Activated T-helper 17 cell treated with anti-CD3 and anti-CD28 coated beads, Interleukin-2, amount 50 U/mL, for 72 hours (primary cell): ENCODE results near the gene SLC49A3. TPM values are rescaled to one million over a fixed set of nuclear protein-coding genes. Genes with fewer than 3 reads are reported as not detected.
"Not testable (repeated sequence)": the region's sequence is repeated elsewhere in the genome, so short reads cannot be mapped to it uniquely, and the experiment has no call there.

Source experiments
- ATAC-seq: fragments of 150-1000 bp; cut with Tn5 transposase; replicated peaks from 2 replicates; pipeline ENCODE4 v1.10.0; 2021; ENCODE audit warnings: mild to moderate bottlenecking, moderate library complexity
- H3K27ac Mint-ChIP-seq: one replicate; pipeline ENCODE4 v1.8.0; 2022; ENCODE audit warnings: mixed read lengths
- H3K27me3 Mint-ChIP-seq: one replicate; pipeline ENCODE4 v1.8.0; 2022; ENCODE audit warnings: mixed read lengths
- H3K36me3 Mint-ChIP-seq: one replicate; pipeline ENCODE4 v1.8.0; 2022; ENCODE audit warnings: low read depth, mild to moderate bottlenecking, mixed read lengths
- H3K4me1 Mint-ChIP-seq: one replicate; pipeline ENCODE4 v1.8.0; 2022; ENCODE audit warnings: mixed read lengths
- H3K4me3 Mint-ChIP-seq: one replicate; pipeline ENCODE4 v1.8.0; 2022; ENCODE audit warnings: mild to moderate bottlenecking, mixed read lengths
- H3K9me3 Mint-ChIP-seq: one replicate; pipeline ENCODE4 v1.8.0; 2022; ENCODE audit warnings: mixed read lengths
- total RNA-seq, 2 donors: library from RNA; stranded (reverse); gene quantifications; one replicate each; pipeline ENCODE4 v1.2.3, GENCODE V29; 2022

Gene SLC49A3
- total RNA-seq, 2 donors from 2014 or later, result 0.61 to 1.4 TPM

- Mint-ChIP-seq H3K27me3 (no peaks in the 10 kb centered on the region), H3K9me3 (no peaks in the 10 kb centered on the region), H3K4me3 (peak overlapping the region; percentile 11)
Measured at GRCh38 chr4:700587-701264, 11.8 kb upstream of the SLC49A3 start.

DNA sequence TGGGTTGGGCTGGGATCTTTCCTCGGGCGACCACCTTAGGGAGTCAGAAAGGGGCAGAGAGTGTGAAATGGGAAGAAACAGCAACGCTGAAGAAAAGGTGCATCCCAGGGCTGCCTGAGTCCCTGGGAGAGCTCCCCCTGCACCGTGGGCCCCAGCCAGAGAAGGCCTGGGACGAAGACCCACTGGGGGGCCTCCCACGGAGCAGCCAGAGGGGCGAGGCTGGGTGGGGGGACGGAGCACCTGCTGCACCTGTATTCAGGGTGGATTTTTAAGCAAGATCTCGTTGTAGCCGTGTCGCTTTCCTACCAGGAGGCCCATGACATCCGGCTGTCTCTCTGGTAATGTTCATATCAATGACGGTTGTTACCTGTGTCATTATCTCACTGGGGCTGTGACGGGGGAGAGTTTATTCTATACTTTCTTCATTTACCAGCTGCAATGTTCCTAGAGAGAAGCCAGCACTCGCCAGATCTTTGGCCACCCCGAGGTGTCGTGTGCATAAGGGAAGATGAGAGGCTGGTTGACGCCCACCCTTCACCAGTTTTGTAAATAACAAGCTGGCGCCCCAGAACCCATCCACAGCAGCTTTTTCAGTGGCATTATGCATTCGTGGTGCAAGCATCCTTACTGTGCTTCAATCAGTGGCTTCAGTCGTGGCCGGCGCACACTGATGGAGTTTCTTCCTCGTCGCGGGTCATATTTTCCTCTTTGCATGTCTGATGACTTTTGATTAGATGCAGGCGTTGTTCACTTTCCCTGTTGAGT lies 11.0 kb upstream of the SLC49A3 start:
- H3K4me1 Mint-ChIP-seq, result peaks cover 5% of the 10 kb centered on the region
- H3K4me3 Mint-ChIP-seq, result peak overlapping the region; percentile 53
- H3K9me3 Mint-ChIP-seq, result no peaks in the 10 kb centered on the region
- no peaks in the 10 kb centered on the region for H3K27me3 Mint-ChIP-seq
- H3K36me3 Mint-ChIP-seq, result no peaks in the 10 kb centered on the region
- peak overlapping the region; percentile 71 for H3K27ac Mint-ChIP-seq
- ATAC-seq, result no peak

More at GRCh38 chr4:700587-701264, 11.8 kb upstream of the SLC49A3 start:
- ATAC-seq, result no peak
- Mint-ChIP-seq H3K36me3 (no peaks in the 10 kb centered on the region), H3K27ac (peak overlapping the region; percentile 46), H3K4me1 (peaks cover 5% of the 10 kb centered on the region)

- H3K4me1 Mint-ChIP-seq, H3K36me3 Mint-ChIP-seq, H3K27me3 Mint-ChIP-seq, H3K27ac Mint-ChIP-seq, H3K9me3 Mint-ChIP-seq, ATAC-seq, H3K4me3 Mint-ChIP-seq: not testable (repeated sequence)
Measured at GRCh38 chr4:694341-694940, 5.5 kb upstream of the SLC49A3 start.

GRCh38 chr4:692771-693554 lies 4.0 kb upstream of the SLC49A3 start:
- Mint-ChIP-seq H3K27me3 (no peaks in the 10 kb centered on the region), H3K9me3 (no peaks in the 10 kb centered on the region), H3K4me3 (no peak overlapping the region), H3K27ac (no peak overlapping the region), H3K4me1 (no peaks in the 10 kb centered on the region), H3K36me3 (no peaks in the 10 kb centered on the region)
- ATAC-seq, result no peak

- Mint-ChIP-seq H3K27ac (no peak overlapping the region), H3K27me3 (peaks cover 6% of the 10 kb centered on the region), H3K36me3 (no peaks in the 10 kb centered on the region), H3K4me3 (no peak overlapping the region), H3K4me1 (no peaks in the 10 kb centered on the region), H3K9me3 (no peaks in the 10 kb centered on the region)
- ATAC-seq, result no peak
Measured at GRCh38 chr4:689723-690122, 772 bp upstream of the SLC49A3 start.

DNA sequence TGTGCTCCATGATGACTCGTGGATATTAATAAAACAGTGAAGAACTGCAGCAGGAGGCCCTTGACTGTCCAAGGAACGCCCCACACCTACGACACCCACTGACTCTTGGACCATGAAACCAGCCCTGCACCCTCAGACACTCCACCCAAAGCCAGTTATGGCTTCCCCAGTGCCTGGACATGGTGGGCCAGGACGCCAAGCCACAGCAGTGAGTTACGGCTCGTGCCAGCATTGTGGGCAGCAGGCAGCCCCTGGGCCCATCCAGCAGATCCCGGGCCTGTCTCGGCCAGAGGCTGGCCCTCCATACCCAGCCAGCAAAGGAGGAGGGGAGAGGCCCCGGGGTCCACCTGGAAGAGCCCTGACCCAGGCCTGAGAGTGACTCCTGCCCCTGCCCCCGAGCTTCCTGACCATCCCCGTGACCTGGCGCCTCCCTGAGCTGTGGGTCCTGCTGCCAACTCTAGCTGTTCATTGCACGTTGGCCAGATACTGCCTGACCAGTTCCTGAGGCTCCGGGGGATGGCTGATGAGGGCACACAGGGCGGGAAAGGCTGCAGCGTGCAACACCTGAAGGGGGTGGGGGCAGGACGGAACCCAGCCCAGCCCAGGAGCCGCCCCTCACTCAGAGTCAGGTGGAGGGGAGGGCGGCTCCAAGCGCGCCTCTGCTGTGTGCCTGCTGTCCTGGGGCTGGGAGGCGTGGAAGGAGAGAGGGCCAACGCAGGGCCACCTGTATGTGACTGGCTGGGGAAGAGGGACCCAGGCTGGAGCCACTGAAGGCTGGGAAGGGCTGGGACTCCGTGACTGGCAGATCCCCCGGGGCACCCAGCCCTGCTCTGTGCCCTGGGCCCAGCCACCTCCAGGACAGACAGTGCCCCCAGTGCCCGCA lies 739 bp downstream of the SLC49A3 start:
- Mint-ChIP-seq H3K4me1 (no peaks in the 10 kb centered on the region), H3K36me3 (no peaks in the 10 kb centered on the region), H3K4me3 (no peak overlapping the region), H3K27ac (no peak overlapping the region), H3K9me3 (no peaks in the 10 kb centered on the region), H3K27me3 (peaks cover 6% of the 10 kb centered on the region)
- no peak for ATAC-seq

DNA sequence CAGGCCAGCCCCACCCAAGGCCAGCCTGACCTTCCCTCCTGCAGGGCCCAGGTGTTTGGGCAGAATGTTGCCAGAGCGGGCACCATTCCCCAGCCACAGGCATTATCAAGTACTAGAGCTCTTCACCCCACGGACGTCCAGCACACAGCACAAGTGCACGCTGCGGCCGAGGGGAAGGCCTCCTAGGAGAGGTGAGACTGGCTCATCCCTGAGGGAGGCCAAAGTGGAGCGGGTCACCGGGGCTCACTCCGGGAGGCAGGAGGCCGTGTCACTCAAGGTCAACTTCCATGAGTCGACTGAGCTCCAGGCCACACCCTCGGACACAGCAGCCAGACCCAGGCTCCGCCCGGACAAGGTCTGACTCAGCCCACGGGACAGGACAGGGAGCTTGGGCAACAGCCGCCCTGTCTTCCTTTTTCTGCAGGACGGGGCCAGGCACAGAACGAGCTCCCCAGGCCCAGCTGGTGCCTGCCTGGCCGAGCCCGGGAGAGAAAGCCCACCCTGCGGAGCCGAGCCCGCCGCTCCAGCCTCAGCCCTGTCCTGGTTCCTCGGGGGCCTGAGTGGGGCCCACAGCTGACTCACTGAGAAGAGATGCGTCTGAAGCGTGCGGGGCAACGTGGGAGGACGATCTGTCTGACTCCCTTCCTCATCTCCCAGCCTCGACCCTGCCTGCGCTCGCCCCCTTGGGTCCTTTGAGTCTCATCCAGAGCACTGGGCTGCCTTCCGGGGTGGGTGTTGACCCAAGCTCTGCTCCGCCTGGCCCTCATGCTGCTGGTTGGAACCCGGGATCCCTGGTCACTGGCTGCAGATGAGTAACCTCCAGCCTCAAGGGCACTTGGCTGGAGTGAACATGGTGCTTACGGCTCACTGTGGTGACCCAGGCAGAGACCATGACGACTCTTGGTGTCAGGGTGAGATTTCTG lies 1.6 kb downstream of the SLC49A3 start:
- Mint-ChIP-seq H3K27ac (no peak overlapping the region), H3K27me3 (peaks cover 6% of the 10 kb centered on the region), H3K9me3 (no peaks in the 10 kb centered on the region), H3K4me3 (no peak overlapping the region), H3K4me1 (no peaks in the 10 kb centered on the region), H3K36me3 (no peaks in the 10 kb centered on the region)
- no peak for ATAC-seq

- peaks cover 6% of the 10 kb centered on the region for H3K27me3 Mint-ChIP-seq
- no peak overlapping the region for H3K4me3 Mint-ChIP-seq
- no peaks in the 10 kb centered on the region for H3K9me3 Mint-ChIP-seq
- H3K36me3 Mint-ChIP-seq, result no peaks in the 10 kb centered on the region
- H3K27ac Mint-ChIP-seq, result no peak overlapping the region
- no peak for ATAC-seq
- H3K4me1 Mint-ChIP-seq, result no peaks in the 10 kb centered on the region
Measured at GRCh38 chr4:686413-687040, 2.4 kb downstream of the SLC49A3 start.

GRCh38 chr4:685679-686412 lies 3.1 kb downstream of the SLC49A3 start:
- H3K27ac Mint-ChIP-seq, result no peak overlapping the region
- H3K36me3 Mint-ChIP-seq, result no peaks in the 10 kb centered on the region
- H3K27me3 Mint-ChIP-seq, result peaks cover 6% of the 10 kb centered on the region
- no peak for ATAC-seq
- H3K4me3 Mint-ChIP-seq, result no peak overlapping the region
- no peaks in the 10 kb centered on the region for H3K9me3 Mint-ChIP-seq
- H3K4me1 Mint-ChIP-seq, result no peaks in the 10 kb centered on the region

GRCh38 chr4:684623-685327 lies 4.2 kb downstream of the SLC49A3 start:
- Mint-ChIP-seq H3K4me3 (no peak overlapping the region), H3K27me3 (peaks cover 6% of the 10 kb centered on the region), H3K27ac (no peak overlapping the region), H3K9me3 (no peaks in the 10 kb centered on the region), H3K4me1 (no peaks in the 10 kb centered on the region), H3K36me3 (no peaks in the 10 kb centered on the region)
- no peak for ATAC-seq

DNA sequence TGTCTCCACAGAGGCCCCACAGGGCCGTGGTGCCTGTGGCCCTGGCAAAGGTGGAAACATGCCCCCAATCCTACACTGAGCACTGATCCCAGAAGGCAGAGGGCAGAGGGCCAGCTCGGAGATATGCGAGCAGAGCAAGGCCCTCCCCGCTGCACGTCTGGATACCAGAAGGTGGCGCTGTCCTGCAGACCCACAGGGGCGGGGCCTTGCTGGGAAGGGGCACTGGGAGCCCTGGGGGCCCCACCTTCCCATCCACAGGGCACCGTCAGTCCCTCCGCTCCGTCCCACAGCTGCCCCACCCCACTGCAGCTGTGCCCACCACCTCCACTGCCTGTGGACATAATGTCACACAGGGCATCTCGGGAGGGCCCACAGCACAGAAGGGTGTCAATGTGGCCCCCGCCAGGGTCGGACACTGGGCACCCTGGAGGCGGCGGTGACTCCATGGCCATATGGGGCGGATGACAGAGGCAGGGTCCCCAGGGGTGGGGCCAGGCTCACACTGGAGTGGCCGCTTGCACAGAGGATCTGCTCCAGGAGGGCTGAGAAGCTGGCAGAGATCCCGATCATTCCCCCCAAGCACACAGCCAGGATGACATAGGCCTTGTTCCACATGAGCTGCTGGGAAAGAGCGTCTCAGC lies 4.8 kb downstream of the SLC49A3 start:
- H3K4me1 Mint-ChIP-seq, result no peaks in the 10 kb centered on the region
- peaks cover 6% of the 10 kb centered on the region for H3K27me3 Mint-ChIP-seq
- no peaks in the 10 kb centered on the region for H3K36me3 Mint-ChIP-seq
- H3K4me3 Mint-ChIP-seq, result no peak overlapping the region
- peak; percentile 33 for ATAC-seq
- no peaks in the 10 kb centered on the region for H3K9me3 Mint-ChIP-seq
- H3K27ac Mint-ChIP-seq, result no peak overlapping the region
